CD14-positive monocyte (primary cell): ENCODE measurements around the gene NDC1. TPM values are rescaled to one million over a fixed set of nuclear protein-coding genes. Genes with fewer than 3 reads are reported as not detected.

Experiments
- DNase-seq, 3 donors: peaks; one replicate each; pipeline ENCODE4 v3.0.0-alpha.2; 2011 to 2022
- H2AFZ ChIP-seq: 2 replicates; pipeline ENCODE4 v1.6.0; 2012; ENCODE audit warnings: mild to moderate bottlenecking, low read depth, low read length, inconsistent platforms; ENCODE audit not compliant: insufficient read depth, poor library complexity, severe bottlenecking
- H3K27ac ChIP-seq, 2 donors: 1 replicate in 1 of 2; 2 replicates in 1 of 2; pipeline ENCODE4 v1.5.1; 2012 to 2013; ENCODE audit warnings: low read length in 2 of 2, control low read depth in 1 of 2, inconsistent platforms in 1 of 2, low read depth in 1 of 2, mild to moderate bottlenecking in 1 of 2
- H3K27me3 ChIP-seq, 2 donors: one replicate each; pipeline versions ENCODE4 v1.6.0 to v1.6.1; 2011 to 2013; ENCODE audit warnings: low read length in 2 of 2; ENCODE audit not compliant: control insufficient read depth in 2 of 2, insufficient read depth in 2 of 2
- H3K36me3 ChIP-seq, 2 donors: replicated peaks in 1 of 2; 1 replicate in 1 of 2; 2 replicates in 1 of 2; pipeline versions ENCODE4 v1.5.1 to v1.6.1; 2012 to 2013; ENCODE audit warnings: low read length in 2 of 2, control low read depth in 1 of 2, inconsistent platforms in 1 of 2, mild to moderate bottlenecking in 1 of 2; ENCODE audit not compliant: insufficient read depth in 2 of 2, control insufficient read depth in 1 of 2
- H3K4me1 ChIP-seq, 2 donors: 1 replicate in 1 of 2; 2 replicates in 1 of 2; pipeline versions ENCODE4 v1.5.1 to v1.6.1; 2012 to 2013; ENCODE audit warnings: low read length in 2 of 2, control low read depth in 1 of 2, inconsistent platforms in 1 of 2, mild to moderate bottlenecking in 1 of 2, moderate library complexity in 1 of 2; ENCODE audit not compliant: insufficient read depth in 2 of 2, control insufficient read depth in 1 of 2
- H3K4me2 ChIP-seq: replicated peaks from 2 replicates; pipeline ENCODE3; 2012; ENCODE audit warnings: low read length, moderate library complexity, mild to moderate bottlenecking; ENCODE audit not compliant: poor library complexity, severe bottlenecking; ENCODE audit errors: extremely low read depth
- H3K4me3 ChIP-seq, 3 experiments: fragments of 200-600 bp in 1 of 3; sonication (generic) in 1 of 3; replicated peaks in 1 of 3; 1 replicate in 2 of 3; 2 replicates in 1 of 3; pipeline ENCODE4 v1.5.1; 2011 to 2013; ENCODE audit warnings: low read length in 3 of 3, mild to moderate bottlenecking in 3 of 3, control low read depth in 2 of 3, low read depth in 2 of 3, inconsistent platforms in 1 of 3, moderate library complexity in 1 of 3
- H3K79me2 ChIP-seq: 2 replicates; pipeline ENCODE4 v1.6.0; 2012; ENCODE audit warnings: mild to moderate bottlenecking, control low read depth, inconsistent platforms, low read length, moderate library complexity; ENCODE audit not compliant: insufficient read depth
- H3K9ac ChIP-seq: 2 replicates; pipeline ENCODE4 v1.6.0; 2017; ENCODE audit warnings: low read length, mild to moderate bottlenecking; ENCODE audit not compliant: insufficient read depth, poor library complexity, severe bottlenecking
- H3K9me3 ChIP-seq, 2 donors: replicated peaks in 1 of 2; 1 replicate in 1 of 2; 2 replicates in 1 of 2; pipeline versions ENCODE4 v1.5.1 to v1.6.1; 2012 to 2013; ENCODE audit warnings: low read length in 2 of 2, control low read depth in 1 of 2; ENCODE audit not compliant: control insufficient read depth in 1 of 2, insufficient read depth in 1 of 2
- H4K20me1 ChIP-seq: 2 replicates; pipeline ENCODE4 v1.6.0; 2012; ENCODE audit warnings: mild to moderate bottlenecking, low read length, control low read depth, moderate library complexity; ENCODE audit not compliant: insufficient read depth
- H3K27ac Mint-ChIP-seq, 7 donors: one replicate each; pipeline ENCODE4 v1.8.0; 2020; ENCODE audit warnings: mild to moderate bottlenecking in 7 of 7, mixed read lengths in 7 of 7, moderate library complexity in 6 of 7, inconsistent platforms in 2 of 7
- H3K27me3 Mint-ChIP-seq, 3 donors: one replicate each; pipeline ENCODE4 v1.8.0; 2021 to 2022; ENCODE audit warnings: low read depth in 3 of 3, mild to moderate bottlenecking in 3 of 3, mixed read lengths in 3 of 3, moderate library complexity in 3 of 3, inconsistent platforms in 1 of 3
- H3K36me3 Mint-ChIP-seq, 2 donors: one replicate each; pipeline ENCODE4 v1.8.0; 2020; ENCODE audit warnings: mixed read lengths in 2 of 2, inconsistent platforms in 1 of 2, mild to moderate bottlenecking in 1 of 2
- H3K4me1 Mint-ChIP-seq: one replicate; pipeline ENCODE4 v1.8.0; 2020; ENCODE audit warnings: mild to moderate bottlenecking, mixed read lengths
- H3K4me3 Mint-ChIP-seq, 2 donors: one replicate each; pipeline ENCODE4 v1.8.0; 2020; ENCODE audit warnings: mild to moderate bottlenecking in 2 of 2, mixed read lengths in 2 of 2, moderate library complexity in 1 of 2
- H3K9me3 Mint-ChIP-seq, 7 donors: one replicate each; pipeline ENCODE4 v1.8.0; 2020 to 2022; ENCODE audit warnings: mixed read lengths in 7 of 7, mild to moderate bottlenecking in 6 of 7, moderate library complexity in 6 of 7, inconsistent platforms in 2 of 7
- CTCF ChIP-seq: fragments of 200-600 bp; IDR thresholded peaks from one replicate; pipeline ENCODE4 v1.8.0; 2022; ENCODE audit warnings: antibody characterized with exemption, mild to moderate bottlenecking
- WGBS: methylation state at CpG from one replicate; pipeline ENCODE4 v1.1.5; 2013; ENCODE audit warnings: missing lambda C conversion rate; ENCODE audit not compliant: insufficient coverage; 5-methylcytosine and 5-hydroxymethylcytosine counted together
- intact Hi-C, 2 donors: fragments of 100-400 bp; cut with micrococcal nuclease; formaldehyde crosslinking; loops; one replicate each; pipeline versions ENCODE4 v1.15.0 to v1.15.1; 2023
- polyA plus RNA-seq, 3 donors: library from polyadenylated mRNA; depleted of rRNA in 1 of 3; unstranded in 2 of 3; stranded (reverse) in 1 of 3; fragments of 300-500 nt in 2 of 3; fragments of >200 nt in 1 of 3; fragmentation: Illumina TruSeq in 2 of 3; gene quantifications; 1 replicate in 2 of 3; 2 replicates in 1 of 3; pipeline ENCODE4 v1.2.3, GENCODE V29; 2012 to 2021

The NDC1 gene
- polyA plus RNA-seq, 3 donors: 3.0 to 6.1 (median 4.7) TPM

- Mint-ChIP-seq H3K4me3 (no peak overlapping the region), H3K27ac (peak overlapping the region in 1 of 7 donors; percentile 27), H3K27me3 (peaks cover 2 to 11% (median 6%) of the 10 kb centered on the region in 3 donors), H3K4me1 (no peaks in the 10 kb centered on the region), H3K36me3 (no peaks in the 10 kb centered on the region), H3K9me3 (peaks cover 0 to 2% (median 0%) of the 10 kb centered on the region in 7 donors)
- Histone ChIP-seq H3K27ac (no peak overlapping the region), H3K9me3 (no peaks in the 10 kb centered on the region), H3K27me3 (no peaks in the 10 kb centered on the region), H3K9ac (no peak overlapping the region), H3K4me3 (no peak overlapping the region), H3K36me3 (no peaks in the 10 kb centered on the region), H4K20me1 (no peaks in the 10 kb centered on the region), H2AFZ (no peak overlapping the region), H3K4me2 (no peak overlapping the region), H3K79me2 (no peaks in the 10 kb centered on the region), H3K4me1 (no peaks in the 10 kb centered on the region)
- WGBS: 96% methylated on average over 6 of the region's 6 CpGs
- no peak for DNase-seq
- no peak for TF ChIP-seq CTCF
- intact Hi-C loops: no loop called here
Observed at GRCh38 chr1:53752281-53752680, 85.8 kb downstream of the NDC1 start.

- Histone ChIP-seq H3K9me3 (peaks cover 0 to 3% of the 10 kb centered on the region in 2 donors), H3K27ac (no peak overlapping the region), H2AFZ (no peak overlapping the region), H3K9ac (no peak overlapping the region), H3K27me3 (peaks cover 4 to 5% of the 10 kb centered on the region in 2 donors), H3K79me2 (no peaks in the 10 kb centered on the region), H3K36me3 (no peaks in the 10 kb centered on the region), H3K4me3 (no peak overlapping the region), H3K4me2 (no peak overlapping the region), H4K20me1 (no peaks in the 10 kb centered on the region), H3K4me1 (no peaks in the 10 kb centered on the region)
- Mint-ChIP-seq H3K4me3 (no peak overlapping the region), H3K4me1 (no peaks in the 10 kb centered on the region), H3K27me3 (peaks cover 18 to 22% (median 22%) of the 10 kb centered on the region in 3 donors), H3K36me3 (no peaks in the 10 kb centered on the region), H3K9me3 (peaks cover 1 to 7% (median 2%) of the 10 kb centered on the region in 7 donors), H3K27ac (no peak overlapping the region)
- no peak for TF ChIP-seq CTCF
- 88% methylated on average over 7 of the region's 8 CpGs for WGBS
- intact Hi-C loops: no loop called here
- no peak for DNase-seq
Observed at GRCh38 chr1:53747841-53748240, 90.3 kb downstream of the NDC1 start.
